Endothelial cell of umbilical vein (primary cell): Measurements from ENCODE around the gene RDH5.

Source experiments
- CTCF ChIP-seq, 2 donors: IDR thresholded peaks; 1 replicate in 1 of 2; 2 replicates in 1 of 2; pipeline ENCODE4 v1.5.1; 2011; ENCODE audit warnings: low read length in 2 of 2, mild to moderate bottlenecking in 2 of 2, moderate library complexity in 2 of 2, control low read depth in 1 of 2, inconsistent platforms in 1 of 2, low read depth in 1 of 2; ENCODE audit not compliant: insufficient read depth in 1 of 2; ENCODE audit errors: extremely low read depth in 1 of 2
- JUN ChIP-seq: IDR thresholded peaks from 2 replicates; pipeline ENCODE4 v1.6.1; 2011; ENCODE audit warnings: borderline replicate concordance, low read depth; ENCODE audit not compliant: insufficient read length, insufficient read depth
- POLR2A ChIP-seq: IDR thresholded peaks from 2 replicates; pipeline ENCODE4 v1.6.1; 2012; ENCODE audit warnings: low read depth, mild to moderate bottlenecking, control low read depth, low read length
- POLR2AphosphoS5 ChIP-seq: IDR thresholded peaks from 2 replicates; pipeline ENCODE4 v1.6.1; 2012; ENCODE audit warnings: low read depth, mild to moderate bottlenecking, control low read depth, low read length, moderate library complexity; ENCODE audit not compliant: insufficient read depth
- TF ChIP-seq, protein P1 (sequence below): IDR thresholded peaks from 2 replicates; pipeline ENCODE4 v1.6.1; 2011; ENCODE audit not compliant: insufficient read depth, insufficient read length

DNA sequence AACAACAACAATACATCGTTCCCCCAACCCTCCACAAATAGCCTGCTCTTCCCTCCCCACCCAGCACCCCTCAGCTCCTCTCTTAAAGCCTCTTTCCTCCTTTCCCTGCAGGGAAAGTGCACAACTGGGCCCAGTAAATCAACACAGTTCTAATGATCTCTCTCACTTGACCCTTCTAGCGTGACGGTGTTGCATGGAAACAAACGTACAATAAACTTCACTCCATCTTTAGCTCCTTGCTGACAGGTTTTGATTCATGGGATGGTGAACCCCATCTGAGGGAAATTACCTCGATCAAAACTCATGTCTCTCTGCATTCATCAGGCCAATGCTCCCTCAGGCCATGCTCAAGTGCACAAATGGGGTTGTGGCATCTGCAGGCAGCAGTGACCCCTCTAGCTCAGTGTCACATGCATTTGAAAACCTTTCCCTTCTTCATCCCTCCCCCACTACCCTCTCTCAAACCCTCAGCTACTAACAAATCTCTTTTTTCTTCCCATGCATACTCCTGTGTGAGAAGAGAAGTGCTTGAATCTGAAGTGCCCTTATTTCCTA, 45.6 kb downstream of the RDH5 start:
- TF ChIP-seq CTCF (IDR thresholded peaks at IDR 0.05; ENCODE audit: extremely low read depth in 1 of 2, insufficient read depth in 1 of 2, low read depth in 1 of 2, low read length in 2 of 2) (no peak), JUN (no peak), POLR2A (no peak), POLR2AphosphoS5 (no peak)
- TF ChIP-seq, protein P1, sequence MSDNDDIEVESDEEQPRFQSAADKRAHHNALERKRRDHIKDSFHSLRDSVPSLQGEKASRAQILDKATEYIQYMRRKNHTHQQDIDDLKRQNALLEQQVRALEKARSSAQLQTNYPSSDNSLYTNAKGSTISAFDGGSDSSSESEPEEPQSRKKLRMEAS, result no peak
